Measurements from ENCODE around the gene RWDD4. TPM values are rescaled to one million over a fixed set of nuclear protein-coding genes. Genes with fewer than 3 reads are reported as not detected.

RWDD4 gene
- total and polyA plus RNA-seq, 9 of the 15 experiments (the other 6 are each of a cell fraction or from before 2014, with no cell fraction given) = 8.4 to 32.5 (median 24.2) TPM

DNA sequence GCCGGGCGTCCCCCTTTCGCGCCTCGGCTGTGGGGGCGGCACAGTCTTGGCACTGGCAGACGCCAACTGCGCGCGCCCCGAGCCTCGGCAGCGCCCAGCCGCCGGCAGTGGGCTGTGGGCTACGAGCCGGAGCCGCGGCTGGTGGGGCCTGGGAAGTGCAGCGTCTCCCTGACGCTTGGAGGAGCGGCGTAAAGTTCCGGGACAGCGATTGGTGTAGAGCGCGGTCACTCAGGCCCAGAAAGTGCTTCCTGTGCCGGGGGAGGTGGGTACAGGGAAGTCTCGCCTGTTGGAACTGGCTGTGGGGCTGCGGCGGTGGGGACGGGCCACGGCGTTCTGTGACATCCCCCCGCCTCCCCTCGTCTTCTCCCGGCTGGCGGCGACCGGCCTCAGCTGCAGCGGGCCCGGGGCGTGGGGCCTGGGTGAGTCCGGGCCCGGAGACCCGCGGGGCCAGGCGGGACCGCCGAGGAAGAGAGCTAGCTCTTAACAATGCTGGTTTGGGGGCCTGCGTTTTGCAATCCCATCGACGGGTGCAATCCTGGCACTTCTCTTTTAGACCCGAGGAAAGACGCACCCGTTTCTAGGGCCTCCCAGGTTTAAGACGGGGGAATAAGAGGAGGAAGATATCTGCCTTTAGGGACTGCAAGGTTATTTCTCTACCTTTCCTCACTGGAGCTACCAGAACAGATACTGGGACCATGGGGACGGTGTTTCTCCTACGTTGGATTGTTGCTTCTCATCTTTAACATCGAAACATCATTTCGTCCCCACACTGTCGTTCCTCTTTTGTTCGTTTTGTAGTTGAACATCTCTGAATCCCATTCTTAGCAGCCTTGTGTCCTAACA lies at the start of gene RWDD4, which contains the start of gene TRAPPC11 (continued):
- TF ChIP-seq SNRNP70 (optimal IDR thresholded peaks at IDR 0.05; ENCODE audit: low read depth, low read length) (no peak), TAF1 (IDR thresholded peaks at IDR 0.05; ENCODE audit: control insufficient read depth, extremely low read depth, insufficient read depth, low read length, severe bottlenecking) (peak; percentile 29), HDAC8 (tag; IDR thresholded peaks at IDR 0.05) (no peak), ZNF384 (IDR thresholded peaks at IDR 0.05; ENCODE audit: low read depth, low read length) (no peak), ZNF431 (CRISPR knock-in tag; IDR thresholded peaks at IDR 0.05) (no peak), MBD2 (IDR thresholded peaks at IDR 0.05; ENCODE audit: borderline replicate concordance, low read depth) (peak; percentile 88; the same call in 1 of the 2 replicates), PPARD (CRISPR knock-in tag; IDR thresholded peaks at IDR 0.05) (no peak), TBP (optimal IDR thresholded peaks at IDR 0.05; ENCODE audit: low read depth, low read length) (peak; percentile 58), TAF9B (IDR thresholded peaks at IDR 0.05; ENCODE audit: partially characterized antibody) (peak; percentile 33), ATF1 (CRISPR knock-in tag; IDR thresholded peaks at IDR 0.05) (no peak), ATF1 (tag; IDR thresholded peaks at IDR 0.05) (peak; percentile 89), SMARCA5 (IDR thresholded peaks at IDR 0.05) (no peak), RBM39 (optimal IDR thresholded peaks at IDR 0.05; ENCODE audit: low read depth, low read length) (no peak), SMC3 (conservative IDR thresholded peaks at IDR 0.05; ENCODE audit: insufficient read depth, low read depth, low read length) (no peak), U2AF1 (optimal IDR thresholded peaks at IDR 0.05; ENCODE audit: low read depth, low read length) (peak; percentile 74), PHF21A (IDR thresholded peaks at IDR 0.05; ENCODE audit: borderline replicate concordance, low read depth) (no peak), ILF3 (IDR thresholded peaks at IDR 0.05; ENCODE audit: borderline replicate concordance) (no peak), NFE2L1 (tag; IDR thresholded peaks at IDR 0.05; ENCODE audit: borderline replicate concordance, low read depth) (no peak), PURB (CRISPR knock-in tag; IDR thresholded peaks at IDR 0.05; ENCODE audit: low read depth) (no peak), ZNF184 (CRISPR knock-in tag; IDR thresholded peaks at IDR 0.05) (no peak), ASH1L (IDR thresholded peaks at IDR 0.05; ENCODE audit: borderline replicate concordance, low read depth, partially characterized antibody) (peak; percentile 44), GABPB1 (CRISPR knock-in tag; IDR thresholded peaks at IDR 0.05) (peak; percentile 94), PHB (CRISPR knock-in tag; IDR thresholded peaks at IDR 0.05) (0 out of 2 replicates have a peak, but pooled peaks have one; percentile 23), EGR1 (conservative IDR thresholded peaks at IDR 0.05) (peak; percentile 26; the same call in 1 of the 2 replicates), KDM5B (IDR thresholded peaks at IDR 0.05; ENCODE audit: insufficient replicate concordance, low read depth, low read length) (peak; percentile 59), NCOA2 (IDR thresholded peaks at IDR 0.05; ENCODE audit: partially characterized antibody in 2 of 2) (no peak)
- TF ChIP-seq, protein P1, sequence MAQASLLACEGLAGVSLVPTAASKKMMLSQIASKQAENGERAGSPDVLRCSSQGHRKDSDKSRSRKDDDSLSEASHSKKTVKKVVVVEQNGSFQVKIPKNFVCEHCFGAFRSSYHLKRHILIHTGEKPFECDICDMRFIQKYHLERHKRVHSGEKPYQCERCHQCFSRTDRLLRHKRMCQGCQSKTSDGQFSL (CRISPR knock-in tag; IDR thresholded peaks at IDR 0.05) = 0 out of 2 replicates have a peak, but pooled peaks have one; percentile 42
- TF ChIP-seq, protein P1 (tag; IDR thresholded peaks at IDR 0.05) = no peak
- TF ChIP-seq, protein P2, sequence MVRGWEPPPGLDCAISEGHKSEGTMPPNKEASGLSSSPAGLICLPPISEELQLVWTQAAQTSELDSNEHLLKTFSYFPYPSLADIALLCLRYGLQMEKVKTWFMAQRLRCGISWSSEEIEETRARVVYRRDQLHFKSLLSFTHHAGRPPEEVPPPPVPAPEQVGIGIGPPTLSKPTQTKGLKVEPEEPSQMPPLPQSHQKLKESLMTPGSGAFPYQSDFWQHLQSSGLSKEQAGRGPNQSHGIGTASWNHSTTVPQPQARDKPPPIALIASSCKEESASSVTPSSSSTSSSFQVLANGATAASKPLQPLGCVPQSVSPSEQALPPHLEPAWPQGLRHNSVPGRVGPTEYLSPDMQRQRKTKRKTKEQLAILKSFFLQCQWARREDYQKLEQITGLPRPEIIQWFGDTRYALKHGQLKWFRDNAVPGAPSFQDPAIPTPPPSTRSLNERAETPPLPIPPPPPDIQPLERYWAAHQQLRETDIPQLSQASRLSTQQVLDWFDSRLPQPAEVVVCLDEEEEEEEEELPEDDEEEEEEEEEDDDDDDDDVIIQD (CRISPR knock-in tag; IDR thresholded peaks at IDR 0.05) = no peak
